Heart left ventricle (tissue), 16 donors: Measurements from ENCODE around the gene COL2A1. TPM values are rescaled to one million over a fixed set of nuclear protein-coding genes. Genes with fewer than 3 reads are reported as not detected.

ENCODE experiments used
- ATAC-seq, 4 donors: fragments of 200-7000 bp; cut with Tn5 transposase; one replicate each; pipeline ENCODE4 v1.9.1; 2020 to 2022; ENCODE audit warnings: moderate library complexity in 4 of 4, mild to moderate bottlenecking in 3 of 4, moderate number of reproducible peaks in 1 of 4
- DNase-seq, 5 donors: peaks; one replicate each; pipeline ENCODE4 v3.0.0-alpha.2; 2020
- H3K27ac ChIP-seq, 12 donors: fragments of 200-600 bp; sonication (generic) in 4 of 12; one replicate each; pipeline versions ENCODE4 v1.5.0 to v1.8.0; 2016 to 2022; ENCODE audit warnings: mild to moderate bottlenecking in 2 of 12
- H3K27me3 ChIP-seq, 9 donors: fragments of 200-600 bp; sonication (generic) in 2 of 9; one replicate each; pipeline versions ENCODE4 v1.5.1 to v1.8.0; 2016 to 2022; ENCODE audit warnings: mild to moderate bottlenecking in 3 of 9
- H3K36me3 ChIP-seq, 9 donors: fragments of 200-600 bp; sonication (generic) in 2 of 9; one replicate each; pipeline versions ENCODE4 v1.5.0 to v1.8.0; 2018 to 2022; ENCODE audit warnings: mild to moderate bottlenecking in 2 of 9
- H3K4me1 ChIP-seq, 12 donors: fragments of 200-600 bp; sonication (generic) in 4 of 12; one replicate each; pipeline versions ENCODE4 v1.5.0 to v1.8.0; 2016 to 2022; ENCODE audit warnings: mild to moderate bottlenecking in 3 of 12
- H3K4me3 ChIP-seq, 12 donors: fragments of 200-600 bp; sonication (generic) in 4 of 12; one replicate each; pipeline versions ENCODE4 v1.5.0 to v1.8.0; 2017 to 2022; ENCODE audit warnings: mild to moderate bottlenecking in 9 of 12, moderate library complexity in 4 of 12
- H3K9me3 ChIP-seq, 12 donors: fragments of 200-600 bp; sonication (generic) in 4 of 12; one replicate each; pipeline versions ENCODE4 v1.5.0 to v1.8.0; 2016 to 2022; ENCODE audit warnings: mild to moderate bottlenecking in 1 of 12
- CTCF ChIP-seq, 12 donors: fragments of 200-600 bp; sonication (generic) in 4 of 12; IDR thresholded peaks; one replicate each; pipeline versions ENCODE4 v1.5.0 to v1.8.0; 2018 to 2022; ENCODE audit warnings: antibody characterized with exemption in 12 of 12, mild to moderate bottlenecking in 5 of 12
- POLR2A ChIP-seq, 2 donors: fragments of 450-650 bp; IDR thresholded peaks; one replicate each; pipeline ENCODE4 v1.6.1; 2017; ENCODE audit warnings: antibody characterized with exemption in 2 of 2, mild to moderate bottlenecking in 2 of 2, moderate library complexity in 2 of 2
- WGBS, 4 donors: extraction: QIAGEN DNeasy Blood & Tissue Kit in 2 of 4; methylation state at CpG; one replicate each; pipeline versions ENCODE4 v1.1.5 to v1.1.7; 2013 to 2018; 5-methylcytosine and 5-hydroxymethylcytosine counted together
- intact Hi-C, 10 donors: fragments of 100-400 bp; cut with DNase I; formaldehyde crosslinking; loops; one replicate each; pipeline versions ENCODE4 v1.11.1 to v1.14.2; 2022
- polyA plus RNA-seq, 2 donors: library from polyadenylated mRNA; stranded (reverse); fragments of 200-250 nt; gene quantifications; one replicate each; pipeline ENCODE4 v1.2.3, GENCODE V29; 2013
- total RNA-seq, 9 donors: library from RNA; depleted of rRNA in 2 of 9; stranded (reverse); fragments of >200 nt in 2 of 9; fragmentation: NEBNext Ultra II Directional in 3 of 9; extraction: Animal tissue kit (Norgen Biotek cat#: 25700) in 3 of 9; gene quantifications; one replicate each; pipeline versions ENCODE4 v1.1.0 to v1.2.4, GENCODE V29; 2016 to 2023
- donor health status: ischemic (EF 13 %, LVEDD 7.1; RV severe dilation, severe dysfunction).
- donor health status: healthy with polysubstance abuse.
- donor health status: DM: no; HTN: yes; CAD: no.
- donor health status: DM: no; HTN: no; CAD: no.
- donor health status: ischemic (EF 25% LVEDD 6.9; RV normal size, moderate dysfunction).
- donor health status: ischemic (EF 25% LVEDD 5.7; RV mildly dilated, moderate dysfunction).
- donor health status: healthy.
- donor health status: DM: yes; HTN: yes; CAD: no.
- donor health status: ischemic (EF 35%, LVEDD 5.7; RV mildly dilated, moderate dysfunction).
- donor health status: nonischemic (EF 11% LVEDD 7.7; RV severe dilation, severe dysfunction).
- donor health status: DM: yes; HTN: yes; CAD: no.
- donor health status: PGD.
- donor health status: ischemic (EF 29% LVEDD 5.4; RV normal size, mild dysfunction).
- donor health status: nonischemic (EF 23%, LVEDD 6.1; RV moderate dilation, normal function).

COL2A1 gene
- total and polyA plus RNA-seq, 11 donors = 0.04 to 0.39 (median 0.05) TPM; not detected in 8

GRCh38 chr12:47982311-47982710 is 22.0 kb downstream of the COL2A1 start:
- H3K27me3 ChIP-seq = no peaks in the 10 kb centered on the region
- no peaks in the 10 kb centered on the region for H3K4me1 ChIP-seq
- H3K36me3 ChIP-seq = no peaks in the 10 kb centered on the region
- no peak overlapping the region for H3K27ac ChIP-seq
- no peaks in the 10 kb centered on the region for H3K9me3 ChIP-seq
- 73 to 87% (median 77%) methylated on average over 5 of the region's 5 CpGs for WGBS, 4 donors
- ATAC-seq = no peak
- TF ChIP-seq POLR2A (IDR thresholded peaks at IDR 0.05) (no peak), CTCF (IDR thresholded peaks at IDR 0.05) (no peak)
- no peak for DNase-seq
- no peak overlapping the region for H3K4me3 ChIP-seq
- intact Hi-C loops = no loop called here

GRCh38 chr12:47981496-47982260 is 22.6 kb downstream of the COL2A1 start:
- Histone ChIP-seq H3K4me3 (no peak overlapping the region), H3K36me3 (no peaks in the 10 kb centered on the region), H3K4me1 (no peaks in the 10 kb centered on the region), H3K27me3 (no peaks in the 10 kb centered on the region), H3K9me3 (no peaks in the 10 kb centered on the region), H3K27ac (no peak overlapping the region)
- DNase-seq (no peak), ATAC-seq (no peak)
- 65 to 80% (median 68%) methylated on average over 14 to 20 of the region's 20 CpGs for WGBS, 4 donors
- intact Hi-C loops = no loop called here
- TF ChIP-seq CTCF (IDR thresholded peaks at IDR 0.05) = no peak

GRCh38 chr12:47980779-47981495 is 23.3 kb downstream of the COL2A1 start:
- Histone ChIP-seq H3K36me3 (no peaks in the 10 kb centered on the region), H3K27me3 (no peaks in the 10 kb centered on the region), H3K9me3 (no peaks in the 10 kb centered on the region), H3K4me1 (no peaks in the 10 kb centered on the region), H3K27ac (no peak overlapping the region), H3K4me3 (no peak overlapping the region)
- intact Hi-C loops = no loop called here
- 74 to 82% (median 80%) methylated on average over 10 to 17 of the region's 17 CpGs for WGBS, 4 donors
- ATAC-seq = no peak
- no peak for DNase-seq
- TF ChIP-seq POLR2A (IDR thresholded peaks at IDR 0.05) = no peak
- TF ChIP-seq CTCF (IDR thresholded peaks at IDR 0.05) = no peak

- Histone ChIP-seq H3K9me3 (no peaks in the 10 kb centered on the region), H3K4me1 (no peaks in the 10 kb centered on the region), H3K27me3 (no peaks in the 10 kb centered on the region), H3K36me3 (no peaks in the 10 kb centered on the region), H3K27ac (no peak overlapping the region), H3K4me3 (no peak overlapping the region)
- ATAC-seq (no peak), DNase-seq (no peak)
- intact Hi-C loops = no loop called here
- WGBS, 4 donors = 87 to 95% (median 88%) methylated on average over 6 to 7 of the region's 7 CpGs
- no peak for TF ChIP-seq POLR2A (IDR thresholded peaks at IDR 0.05)
- TF ChIP-seq CTCF (IDR thresholded peaks at IDR 0.05) = no peak
These were observed 24.1 kb downstream of the COL2A1 start for GRCh38 chr12:47980197-47980596.
